MG63 (cell line): ENCODE results near the gene FHIT. TPM values are rescaled to one million over a fixed set of nuclear protein-coding genes. Genes with fewer than 3 reads are reported as not detected.

Source experiments
- DNase-seq: peaks from one replicate; pipeline ENCODE4 v3.0.0-alpha.2; 2020
- H3K27me3 ChIP-seq: fragments of 250-450 bp; sonication (Bioruptor Pico); 2 replicates; pipeline ENCODE4 v1.5.1; 2020; ENCODE audit warnings: mild to moderate bottlenecking, moderate library complexity
- H3K36me3 ChIP-seq: fragments of 250-450 bp; sonication (Bioruptor Pico); 2 replicates; pipeline ENCODE4 v1.5.1; 2020; ENCODE audit warnings: mild to moderate bottlenecking, moderate library complexity
- H3K4me3 ChIP-seq: fragments of 250-450 bp; sonication (Bioruptor Pico); 2 replicates; pipeline ENCODE4 v1.5.1; 2020; ENCODE audit warnings: mild to moderate bottlenecking, moderate library complexity
- H3K9me3 ChIP-seq: fragments of 250-450 bp; sonication (Bioruptor Pico); 2 replicates; pipeline ENCODE4 v1.5.1; 2020; ENCODE audit warnings: mild to moderate bottlenecking, moderate library complexity
- total RNA-seq: library from RNA; depleted of rRNA; stranded (reverse); fragments of >200 nt; shearing (Covaris generic); gene quantifications from 2 replicates; pipeline ENCODE4 v1.2.3, GENCODE V29; 2014; ENCODE audit warnings: low replicate concordance

Gene FHIT
- total RNA-seq, 1 experiment from 2014 or later = 1.7 TPM

DNA sequence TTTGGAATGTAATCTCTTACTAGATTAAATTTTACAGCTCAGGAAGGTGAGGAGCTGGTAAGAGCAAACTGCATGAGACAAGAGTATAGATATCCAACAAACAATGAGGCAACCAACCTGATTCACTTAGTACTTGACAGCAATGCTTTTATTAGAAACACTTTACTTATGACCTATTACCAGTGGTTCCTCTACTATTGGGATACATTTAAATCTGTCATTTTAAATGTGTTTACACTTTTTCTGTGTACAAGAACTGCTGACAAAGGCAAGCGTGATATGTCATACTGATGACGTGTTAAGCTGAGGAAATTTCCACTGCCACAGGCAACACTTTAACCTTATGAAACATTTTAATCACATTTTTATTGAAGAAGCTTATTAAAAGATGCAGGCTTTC is 1043.3 kb downstream of the FHIT start:
- H3K36me3 ChIP-seq = no peaks in the 10 kb centered on the region
- H3K9me3 ChIP-seq = no peaks in the 10 kb centered on the region
- no peak overlapping the region for H3K4me3 ChIP-seq
- DNase-seq = no peak
- H3K27me3 ChIP-seq = no peaks in the 10 kb centered on the region

DNA sequence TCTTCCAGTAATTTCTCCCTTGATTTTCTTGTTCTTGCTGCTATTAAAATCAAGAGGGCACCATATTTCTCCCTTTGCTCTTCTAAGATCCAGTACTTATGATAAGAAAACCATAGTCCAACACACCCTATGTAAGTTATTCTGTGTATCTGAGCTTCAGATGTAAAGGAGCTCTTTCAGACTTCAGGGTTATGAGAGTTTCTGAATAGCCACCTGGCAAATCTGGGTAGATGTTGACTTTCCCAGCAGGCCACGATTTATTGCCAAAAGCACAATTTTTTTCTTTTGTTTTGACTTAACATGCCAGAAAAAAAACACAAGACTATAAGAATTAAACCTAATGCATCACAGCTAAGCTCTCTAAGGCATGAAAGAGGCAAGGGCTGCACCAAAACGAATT is 1045.0 kb downstream of the FHIT start:
- Histone ChIP-seq H3K36me3 (no peaks in the 10 kb centered on the region), H3K27me3 (no peaks in the 10 kb centered on the region), H3K4me3 (no peak overlapping the region), H3K9me3 (no peaks in the 10 kb centered on the region)
- DNase-seq = no peak

DNA sequence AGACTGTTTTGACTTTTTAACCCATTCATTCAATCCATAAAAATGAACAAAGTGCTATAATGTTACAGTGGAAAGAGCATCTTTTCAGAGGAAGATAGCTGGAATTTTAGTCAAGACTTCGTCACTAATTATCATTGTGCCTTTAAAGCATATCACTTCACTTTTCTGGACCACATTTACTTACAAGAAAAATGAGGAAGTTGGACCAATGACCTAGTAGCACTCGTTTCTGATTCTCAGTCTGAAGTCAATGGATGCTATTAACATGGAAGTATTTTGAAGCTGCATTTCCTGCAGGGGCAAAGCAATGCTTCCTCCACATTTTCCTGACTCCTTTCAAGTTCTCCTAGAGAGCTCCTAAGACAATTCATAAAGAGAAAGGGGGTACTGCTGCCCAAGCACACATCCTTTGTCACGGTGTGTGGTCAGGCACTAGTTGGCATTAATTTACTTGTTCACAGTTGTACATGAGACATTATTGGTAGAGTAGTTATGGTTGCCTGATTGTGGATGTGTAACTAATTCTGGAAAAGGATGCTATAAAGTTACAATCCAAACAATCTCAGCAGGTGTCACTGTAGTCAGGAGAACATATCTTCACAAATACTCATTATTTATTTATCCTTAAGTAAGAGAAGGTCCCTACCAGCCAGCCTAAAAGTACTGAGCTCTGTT is 1049.1 kb downstream of the FHIT start:
- Histone ChIP-seq H3K36me3 (no peaks in the 10 kb centered on the region), H3K9me3 (no peaks in the 10 kb centered on the region), H3K27me3 (no peaks in the 10 kb centered on the region), H3K4me3 (no peak overlapping the region)
- DNase-seq = no peak

DNA sequence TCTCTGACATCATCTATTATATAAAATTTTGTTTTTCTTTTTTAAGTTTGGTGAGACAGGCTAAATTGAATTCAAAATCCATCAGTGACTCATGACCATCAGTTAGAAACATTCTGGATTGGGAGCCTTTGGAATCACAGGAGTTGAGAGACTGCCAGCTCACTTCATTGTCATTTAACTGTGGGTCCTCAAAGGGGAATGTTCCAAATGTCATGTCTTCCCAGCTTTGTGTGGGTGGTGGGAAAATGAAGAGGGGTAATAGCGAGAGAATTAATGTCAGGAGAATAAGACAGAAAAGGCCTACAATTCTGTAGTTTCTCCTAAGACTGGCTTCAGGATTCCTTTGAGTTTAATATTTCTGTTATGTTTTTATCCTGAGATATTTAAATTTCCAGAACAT is 1051.9 kb downstream of the FHIT start:
- no peaks in the 10 kb centered on the region for H3K27me3 ChIP-seq
- H3K36me3 ChIP-seq = no peaks in the 10 kb centered on the region
- H3K4me3 ChIP-seq = no peak overlapping the region
- DNase-seq = no peak
- H3K9me3 ChIP-seq = no peaks in the 10 kb centered on the region

DNA sequence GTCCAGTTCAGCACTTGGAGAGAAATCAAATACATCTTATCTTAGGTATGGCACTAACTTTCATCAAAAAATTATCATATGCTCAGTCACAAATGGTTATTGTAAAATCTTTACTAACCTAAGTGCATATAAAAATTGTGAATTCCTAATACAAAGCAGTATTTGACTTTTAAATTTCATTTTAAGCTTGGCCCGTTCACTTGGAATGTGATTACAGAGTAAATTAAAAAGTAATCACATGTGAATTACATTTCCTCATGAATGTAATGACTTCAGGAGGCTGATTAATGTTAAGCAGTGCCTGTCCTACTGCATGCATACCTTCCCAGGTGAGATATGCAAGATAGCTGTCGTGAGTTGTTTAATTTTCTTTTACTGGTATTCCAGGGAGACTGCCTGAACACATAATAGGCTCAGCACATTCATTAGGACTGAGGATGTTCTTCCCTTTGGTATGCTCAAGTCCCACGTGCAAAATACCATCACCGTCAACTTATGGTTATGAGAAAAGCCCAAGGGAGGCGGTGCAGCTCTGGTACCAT is 1053.0 kb downstream of the FHIT start:
- H3K27me3 ChIP-seq = no peaks in the 10 kb centered on the region
- no peak for DNase-seq
- H3K9me3 ChIP-seq = no peaks in the 10 kb centered on the region
- no peak overlapping the region for H3K4me3 ChIP-seq
- H3K36me3 ChIP-seq = no peaks in the 10 kb centered on the region

DNA sequence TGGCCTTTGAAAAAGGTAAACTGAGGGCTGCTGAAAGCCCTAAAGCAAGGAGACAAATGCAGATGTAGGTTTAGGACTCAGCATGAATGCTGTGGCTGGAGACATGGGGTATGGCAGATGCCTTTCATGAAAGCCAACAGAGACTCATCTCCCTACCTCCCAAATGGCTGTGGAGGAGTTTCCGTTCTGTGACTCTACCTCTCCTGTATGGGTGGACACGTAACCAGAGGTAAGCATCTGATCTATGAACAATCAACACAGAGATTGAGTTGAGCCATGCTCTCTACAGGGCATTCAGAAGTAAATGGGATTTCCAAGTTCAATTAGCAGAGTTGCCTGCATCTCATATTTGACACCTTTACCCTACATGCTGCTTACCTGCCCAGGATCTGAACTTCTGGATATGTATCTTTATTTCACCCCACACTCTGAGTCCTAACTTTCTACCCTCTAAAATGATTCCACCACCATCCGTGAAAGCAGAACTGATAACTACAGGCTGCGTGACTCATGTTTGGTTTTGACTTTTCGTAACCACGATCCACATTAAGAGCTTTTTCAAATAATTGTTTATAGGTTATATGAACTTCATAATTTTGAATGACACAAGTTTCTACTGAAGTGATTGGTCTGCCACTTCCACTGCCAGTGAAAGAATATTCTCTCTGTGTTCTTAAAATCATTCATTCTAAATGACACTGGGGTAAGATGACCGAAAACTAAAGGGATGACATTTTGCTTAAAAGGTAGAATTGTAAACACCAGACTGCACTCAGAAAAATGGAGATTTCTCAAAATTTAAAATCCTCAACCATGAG is 1058.7 kb downstream of the FHIT start:
- Histone ChIP-seq H3K27me3 (no peaks in the 10 kb centered on the region), H3K9me3 (no peaks in the 10 kb centered on the region), H3K4me3 (no peak overlapping the region), H3K36me3 (no peaks in the 10 kb centered on the region)
- no peak for DNase-seq

DNA sequence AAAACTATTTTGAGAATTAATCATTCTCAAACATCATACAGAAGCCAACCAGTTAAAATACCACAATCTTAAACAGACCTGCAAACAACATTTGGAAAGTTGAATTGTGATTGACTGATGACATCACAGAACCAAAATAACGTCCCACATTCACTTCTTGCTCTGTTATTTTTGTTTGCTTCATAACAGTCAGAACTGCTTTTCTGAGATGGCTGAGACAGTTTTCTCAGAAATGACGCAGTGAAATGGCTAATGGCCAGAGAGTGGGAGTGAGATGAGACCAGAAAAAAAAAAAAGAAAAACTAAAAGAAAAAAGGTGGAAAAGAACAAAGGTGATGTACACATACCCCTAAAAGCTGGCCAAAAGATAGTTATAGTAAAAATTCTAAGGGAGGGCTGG is 1061.2 kb downstream of the FHIT start:
- no peaks in the 10 kb centered on the region for H3K27me3 ChIP-seq
- H3K36me3 ChIP-seq = no peaks in the 10 kb centered on the region
- DNase-seq = no peak
- no peaks in the 10 kb centered on the region for H3K9me3 ChIP-seq
- no peak overlapping the region for H3K4me3 ChIP-seq

DNA sequence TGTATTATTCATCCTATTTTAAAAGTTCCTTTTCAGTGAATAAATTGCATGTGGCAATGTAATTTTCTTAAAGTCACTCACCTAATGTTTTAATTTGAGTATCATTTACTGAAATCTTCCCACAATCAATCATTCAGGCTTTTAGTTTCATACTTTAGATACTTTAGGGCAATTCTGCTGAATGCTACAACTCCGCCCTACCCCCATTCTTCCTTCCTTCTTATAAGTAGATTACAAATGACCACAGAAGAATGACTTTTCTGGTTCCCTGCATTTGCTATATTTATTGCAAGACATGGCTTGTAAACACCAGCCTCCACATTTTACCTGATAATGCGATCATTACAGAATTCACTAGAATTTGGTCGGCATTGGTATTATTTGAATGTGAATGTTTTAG is 1061.9 kb downstream of the FHIT start:
- Histone ChIP-seq H3K36me3 (no peaks in the 10 kb centered on the region), H3K27me3 (no peaks in the 10 kb centered on the region), H3K9me3 (no peaks in the 10 kb centered on the region), H3K4me3 (no peak overlapping the region)
- DNase-seq = no peak

DNA sequence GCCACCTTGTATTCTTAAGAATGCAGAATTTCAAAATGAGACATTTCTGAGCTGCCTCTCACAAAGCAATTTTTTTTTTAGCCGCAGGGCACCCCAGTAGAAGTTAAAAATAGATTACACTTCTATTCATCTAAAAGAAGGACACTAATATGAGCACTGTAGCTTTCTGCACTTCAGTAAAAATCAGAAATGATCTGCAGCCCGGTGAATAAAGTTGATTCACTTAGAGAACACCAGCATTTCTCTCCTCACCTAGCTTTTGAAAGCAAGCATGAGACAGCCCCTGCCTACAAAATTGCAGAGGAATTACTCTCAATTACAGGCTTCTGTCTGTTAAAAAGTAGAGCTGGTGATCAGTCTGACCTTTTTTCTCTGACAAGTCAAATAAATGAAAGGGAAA is 1062.4 kb downstream of the FHIT start:
- DNase-seq = no peak

DNA sequence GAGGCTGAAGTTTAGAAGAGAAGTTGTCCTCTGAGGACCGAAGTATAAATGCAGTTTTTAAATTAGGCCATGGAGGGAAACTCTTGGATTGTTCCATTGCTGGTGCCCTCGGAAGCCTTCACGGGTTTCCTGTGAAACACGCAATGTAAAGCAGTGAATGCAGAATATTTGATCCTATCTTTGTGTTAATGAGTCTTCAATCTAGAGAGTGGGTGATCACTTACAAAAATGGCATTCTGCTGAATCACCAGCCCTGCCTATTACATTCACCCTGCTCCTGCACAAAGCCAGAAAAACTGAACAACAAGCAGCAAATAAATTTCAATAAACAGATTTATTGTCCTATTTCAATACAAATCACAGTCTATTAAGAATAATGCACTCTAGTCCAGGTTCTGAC is 1063.9 kb downstream of the FHIT start:
- no peaks in the 10 kb centered on the region for H3K36me3 ChIP-seq
- no peaks in the 10 kb centered on the region for H3K27me3 ChIP-seq
- H3K9me3 ChIP-seq = no peaks in the 10 kb centered on the region
- no peak overlapping the region for H3K4me3 ChIP-seq
- no peak for DNase-seq

More for the DNA sequence above, 1062.4 kb downstream of the FHIT start:
- H3K9me3 ChIP-seq = no peaks in the 10 kb centered on the region
- no peaks in the 10 kb centered on the region for H3K27me3 ChIP-seq
- no peaks in the 10 kb centered on the region for H3K36me3 ChIP-seq
- H3K4me3 ChIP-seq = no peak overlapping the region

DNA sequence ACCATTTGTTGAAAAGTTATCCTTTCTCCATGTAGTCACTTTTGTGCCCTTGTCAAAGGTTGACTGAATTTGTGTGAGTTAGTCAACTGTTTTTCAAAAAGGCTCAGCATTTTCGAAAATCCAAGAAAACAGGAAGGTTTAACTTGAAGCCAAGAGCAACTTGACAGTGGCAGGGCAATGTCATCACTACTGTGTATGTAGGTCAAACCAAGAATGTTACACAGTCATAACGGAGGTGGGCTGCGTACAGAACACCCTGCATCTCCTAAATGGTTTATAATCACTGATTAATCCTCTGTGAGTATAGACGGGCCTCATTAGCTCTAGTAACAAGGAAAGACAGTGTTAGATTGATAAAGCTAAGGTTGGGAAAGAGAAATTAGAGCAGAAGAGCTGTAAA is 1064.9 kb downstream of the FHIT start:
- no peaks in the 10 kb centered on the region for H3K9me3 ChIP-seq
- DNase-seq = no peak

DNA sequence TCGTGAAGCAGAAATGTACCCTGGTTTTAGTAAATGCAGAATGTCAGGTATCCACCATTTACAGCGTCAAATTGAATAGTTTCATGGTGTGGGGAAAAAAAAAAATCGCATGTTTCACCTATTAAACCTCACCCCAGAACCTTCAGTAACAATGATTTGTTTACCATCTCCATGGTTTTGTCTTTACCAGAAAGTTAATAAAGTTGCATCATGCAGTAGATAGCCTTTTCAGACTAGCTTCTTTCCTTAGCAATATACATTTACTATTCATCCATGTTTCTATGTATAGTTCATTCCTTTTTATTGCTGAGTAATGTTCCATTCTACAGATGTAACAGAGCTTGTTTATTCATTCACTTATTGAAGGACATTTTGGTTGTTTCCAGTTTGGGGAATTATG is 1066.1 kb downstream of the FHIT start:
- Histone ChIP-seq H3K4me3 (no peak overlapping the region), H3K36me3 (no peaks in the 10 kb centered on the region), H3K9me3 (no peaks in the 10 kb centered on the region), H3K27me3 (no peaks in the 10 kb centered on the region)
- DNase-seq = no peak

More for the DNA sequence above, 1064.9 kb downstream of the FHIT start:
- Histone ChIP-seq H3K27me3 (no peaks in the 10 kb centered on the region), H3K36me3 (no peaks in the 10 kb centered on the region), H3K4me3 (no peak overlapping the region)

DNA sequence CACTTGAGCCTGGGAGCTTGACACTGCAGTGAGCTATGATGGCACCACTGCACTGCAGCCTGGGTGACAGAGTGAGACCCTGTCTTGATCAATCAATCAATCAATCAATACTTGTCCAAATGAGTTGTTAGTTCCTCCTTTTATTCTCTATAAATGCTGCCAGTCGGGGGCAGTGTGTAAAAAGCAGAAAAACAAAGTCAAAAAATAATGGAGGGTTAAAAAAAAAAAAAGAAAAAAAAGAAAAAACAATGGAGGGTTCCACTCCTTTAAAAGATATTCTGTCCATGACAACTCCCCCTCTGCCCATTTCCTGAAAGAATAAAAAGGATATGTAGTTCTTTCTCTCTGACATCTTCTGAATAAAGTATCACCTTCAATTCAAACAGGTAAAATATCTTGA is 1068.6 kb downstream of the FHIT start:
- no peaks in the 10 kb centered on the region for H3K36me3 ChIP-seq
- no peak overlapping the region for H3K4me3 ChIP-seq
- no peaks in the 10 kb centered on the region for H3K9me3 ChIP-seq
- no peak for DNase-seq
- no peaks in the 10 kb centered on the region for H3K27me3 ChIP-seq

DNA sequence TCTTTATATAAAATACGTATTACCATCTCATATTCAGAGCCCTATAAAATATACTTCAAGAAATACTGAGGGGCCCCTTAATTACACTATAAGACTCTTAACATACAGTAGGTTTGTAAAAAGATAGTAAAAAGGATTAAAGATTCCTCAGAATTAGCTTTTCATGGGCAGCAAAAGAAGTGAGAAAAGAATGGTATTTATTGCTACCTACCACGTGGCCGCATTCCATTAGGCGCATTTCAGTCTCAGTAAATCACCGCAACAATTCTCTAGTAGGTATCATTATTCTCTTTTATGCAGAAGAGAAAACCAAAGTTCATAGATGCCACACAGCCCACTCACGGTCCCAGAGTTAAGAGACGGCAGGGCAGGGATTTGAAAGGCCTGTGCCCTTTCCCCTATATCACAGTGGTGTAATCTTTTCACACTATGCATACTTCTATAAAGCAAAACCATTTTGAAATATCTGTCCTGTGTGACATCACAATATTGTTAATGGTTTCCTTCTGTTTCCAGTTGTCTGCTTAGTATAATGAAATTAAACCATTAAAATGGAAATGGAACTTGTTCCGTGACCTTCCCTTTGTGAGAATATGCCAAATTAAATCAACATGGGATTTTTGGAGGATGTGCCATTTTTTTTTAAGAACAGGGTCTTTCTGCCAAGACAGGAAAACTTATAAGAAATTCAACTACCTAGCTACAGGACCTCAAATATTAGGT is 1072.2 kb downstream of the FHIT start:
- no peak for DNase-seq
- Histone ChIP-seq H3K27me3 (no peaks in the 10 kb centered on the region), H3K4me3 (no peak overlapping the region), H3K9me3 (no peaks in the 10 kb centered on the region), H3K36me3 (no peaks in the 10 kb centered on the region)

DNA sequence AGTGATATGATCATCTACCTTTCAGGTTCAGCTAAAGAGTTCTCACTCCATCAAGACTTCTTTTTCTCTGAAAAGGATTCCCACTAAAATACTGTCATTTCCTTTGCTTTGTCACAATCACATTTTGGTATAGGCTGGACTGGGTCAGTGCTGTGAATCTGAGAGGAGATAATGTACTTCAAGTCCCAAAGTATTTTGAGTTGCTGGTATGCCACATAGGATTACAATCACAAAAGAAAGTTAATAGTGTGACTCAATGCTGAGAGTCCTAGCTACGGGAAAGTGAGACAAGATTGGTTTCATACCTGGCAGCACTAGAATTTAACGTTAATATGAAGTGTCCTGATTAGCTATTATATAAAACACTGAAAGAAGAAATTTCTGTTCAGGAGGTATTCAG is 1073.5 kb downstream of the FHIT start:
- no peaks in the 10 kb centered on the region for H3K9me3 ChIP-seq
- no peaks in the 10 kb centered on the region for H3K36me3 ChIP-seq
- H3K4me3 ChIP-seq = no peak overlapping the region
- no peaks in the 10 kb centered on the region for H3K27me3 ChIP-seq
- no peak for DNase-seq

DNA sequence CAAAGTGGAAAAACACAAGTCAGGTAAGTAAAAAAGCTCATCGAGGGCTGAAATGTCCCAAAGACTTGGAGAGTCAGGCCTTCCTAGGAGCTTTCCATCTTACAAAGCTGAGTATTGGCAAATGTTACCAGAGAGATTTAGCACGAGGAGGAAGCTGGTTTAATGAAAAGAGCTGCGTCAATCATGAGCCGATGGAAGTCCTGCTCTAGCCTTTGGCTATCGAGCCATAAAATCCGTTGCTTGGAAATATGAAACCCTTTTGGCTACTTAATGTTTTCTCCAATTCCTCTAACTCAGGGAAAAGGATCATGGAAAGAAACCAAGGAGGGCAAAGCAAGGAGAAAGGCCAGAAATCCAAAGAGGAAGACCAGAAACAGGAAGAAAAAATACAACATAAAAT is 1074.6 kb downstream of the FHIT start:
- no peaks in the 10 kb centered on the region for H3K36me3 ChIP-seq
- H3K4me3 ChIP-seq = no peak overlapping the region
- no peaks in the 10 kb centered on the region for H3K9me3 ChIP-seq
- no peak for DNase-seq
- no peaks in the 10 kb centered on the region for H3K27me3 ChIP-seq

DNA sequence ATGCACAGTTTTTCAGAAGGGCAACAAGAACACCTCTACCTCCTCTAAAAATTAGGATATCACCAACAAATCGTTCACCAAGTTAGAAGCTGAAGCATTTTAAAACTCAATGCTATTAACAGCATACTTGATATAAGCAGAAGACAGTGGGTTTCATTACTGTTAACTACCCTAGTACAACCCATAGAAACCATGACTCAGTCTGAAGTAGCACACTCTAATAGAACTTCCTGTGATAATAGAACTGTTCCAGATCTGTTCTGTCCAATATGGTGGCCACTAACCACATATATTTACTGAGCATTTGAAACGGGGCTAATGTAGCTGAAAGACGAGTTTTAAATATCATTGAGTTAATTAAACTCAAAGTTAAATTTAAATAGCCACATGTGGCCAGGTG is 1075.6 kb downstream of the FHIT start:
- Histone ChIP-seq H3K36me3 (no peaks in the 10 kb centered on the region), H3K27me3 (no peaks in the 10 kb centered on the region), H3K9me3 (no peaks in the 10 kb centered on the region)

More for the DNA sequence above, 1075.6 kb downstream of the FHIT start:
- H3K4me3 ChIP-seq = no peak overlapping the region
- DNase-seq = no peak
